Suprapubic skin (tissue), 4 donors: ENCODE results near the gene ZNF791. TPM values are rescaled to one million over a fixed set of nuclear protein-coding genes. Genes with fewer than 3 reads are reported as not detected.

Source experiments
- DNase-seq, 2 donors: peaks; one replicate each; pipeline ENCODE4 v3.0.0-alpha.2; 2019; ENCODE audit warnings: low spot score in 2 of 2
- H3K27ac ChIP-seq: fragments of 200-600 bp; sonication (generic); one replicate; pipeline ENCODE4 v1.5.1; 2019
- H3K27me3 ChIP-seq: fragments of 200-600 bp; sonication (generic); one replicate; pipeline ENCODE4 v1.5.1; 2019
- H3K36me3 ChIP-seq: fragments of 200-600 bp; sonication (generic); one replicate; pipeline ENCODE4 v1.5.1; 2019
- H3K4me1 ChIP-seq: fragments of 200-600 bp; sonication (generic); one replicate; pipeline ENCODE4 v1.5.1; 2019
- H3K4me3 ChIP-seq: fragments of 200-600 bp; sonication (generic); one replicate; pipeline ENCODE4 v1.5.1; 2019; ENCODE audit warnings: mild to moderate bottlenecking
- H3K9me3 ChIP-seq: fragments of 200-600 bp; sonication (generic); one replicate; pipeline ENCODE4 v1.5.1; 2019
- EP300 ChIP-seq: sonication (generic); formaldehyde crosslinking; IDR thresholded peaks from one replicate; pipeline ENCODE4 v1.6.1; 2017; ENCODE audit warnings: antibody characterized with exemption
- POLR2A ChIP-seq, 2 donors: fragments of 450-650 bp; IDR thresholded peaks; one replicate each; pipeline ENCODE4 v1.6.1; 2017; ENCODE audit warnings: antibody characterized with exemption in 2 of 2, mild to moderate bottlenecking in 2 of 2, moderate library complexity in 2 of 2
- POLR2AphosphoS5 ChIP-seq, 3 donors: sonication (generic); formaldehyde crosslinking; IDR thresholded peaks; one replicate each; pipeline ENCODE4 v1.6.1; 2017; ENCODE audit warnings: antibody characterized with exemption in 3 of 3
- WGBS: methylation state at CpG from one replicate; pipeline ENCODE4 v1.1.5; 2018; 5-methylcytosine and 5-hydroxymethylcytosine counted together
- total RNA-seq, 4 donors: library from RNA; depleted of rRNA; stranded (reverse); fragments of >200 nt; gene quantifications; one replicate each; pipeline ENCODE4 v1.1.0, GENCODE V29; 2016
- TF ChIP-seq, protein P1 (sequence below), 2 donors: fragments of 200-600 bp in 1 of 2; fragments of 450-650 bp in 1 of 2; sonication (generic) in 1 of 2; IDR thresholded peaks; one replicate each; pipeline ENCODE4 v1.5.1; 2016 to 2019; ENCODE audit warnings: antibody characterized with exemption in 2 of 2, mild to moderate bottlenecking in 1 of 2, moderate library complexity in 1 of 2

ZNF791 gene
- total RNA-seq, 4 donors from 2014 or later = 14.3 to 36.1 (median 17.3) TPM

DNA sequence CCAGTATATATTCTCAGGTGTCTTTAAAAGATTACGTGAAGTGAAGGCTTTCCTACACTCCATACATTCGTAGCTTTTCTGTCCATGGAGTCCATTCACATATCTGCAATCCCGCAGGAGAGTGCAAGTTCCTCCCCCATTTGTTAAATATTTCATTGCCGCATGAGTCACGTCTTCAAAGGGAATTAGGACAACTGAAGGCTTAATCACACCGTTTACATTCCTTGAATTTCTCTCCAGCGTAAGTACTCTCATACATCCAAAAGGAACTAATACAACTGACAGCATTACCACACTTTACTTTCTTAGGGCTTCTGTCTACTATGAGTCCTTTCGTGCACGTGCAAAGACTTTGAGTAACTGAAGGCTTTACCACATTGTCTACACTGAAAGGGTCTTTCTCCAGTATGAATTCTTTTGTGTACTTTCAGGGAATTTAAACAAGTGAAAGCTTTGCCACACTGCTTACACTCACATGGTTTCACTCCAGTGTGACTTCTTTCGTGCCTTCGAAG lies 30.5 kb upstream of the ZNF791 start:
- peaks cover 56% of the 10 kb centered on the region for H3K36me3 ChIP-seq
- H3K27me3 ChIP-seq = no peaks in the 10 kb centered on the region
- no peaks in the 10 kb centered on the region for H3K4me1 ChIP-seq
- DNase-seq = no peak
- H3K9me3 ChIP-seq = peaks cover 13% of the 10 kb centered on the region
- H3K4me3 ChIP-seq = no peak overlapping the region
- TF ChIP-seq POLR2A (IDR thresholded peaks at IDR 0.05) (no peak), EP300 (no peak), POLR2AphosphoS5 (IDR thresholded peaks at IDR 0.05) (no peak)
- TF ChIP-seq, protein P1, sequence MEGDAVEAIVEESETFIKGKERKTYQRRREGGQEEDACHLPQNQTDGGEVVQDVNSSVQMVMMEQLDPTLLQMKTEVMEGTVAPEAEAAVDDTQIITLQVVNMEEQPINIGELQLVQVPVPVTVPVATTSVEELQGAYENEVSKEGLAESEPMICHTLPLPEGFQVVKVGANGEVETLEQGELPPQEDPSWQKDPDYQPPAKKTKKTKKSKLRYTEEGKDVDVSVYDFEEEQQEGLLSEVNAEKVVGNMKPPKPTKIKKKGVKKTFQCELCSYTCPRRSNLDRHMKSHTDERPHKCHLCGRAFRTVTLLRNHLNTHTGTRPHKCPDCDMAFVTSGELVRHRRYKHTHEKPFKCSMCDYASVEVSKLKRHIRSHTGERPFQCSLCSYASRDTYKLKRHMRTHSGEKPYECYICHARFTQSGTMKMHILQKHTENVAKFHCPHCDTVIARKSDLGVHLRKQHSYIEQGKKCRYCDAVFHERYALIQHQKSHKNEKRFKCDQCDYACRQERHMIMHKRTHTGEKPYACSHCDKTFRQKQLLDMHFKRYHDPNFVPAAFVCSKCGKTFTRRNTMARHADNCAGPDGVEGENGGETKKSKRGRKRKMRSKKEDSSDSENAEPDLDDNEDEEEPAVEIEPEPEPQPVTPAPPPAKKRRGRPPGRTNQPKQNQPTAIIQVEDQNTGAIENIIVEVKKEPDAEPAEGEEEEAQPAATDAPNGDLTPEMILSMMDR (IDR thresholded peaks at IDR 0.05) = no peak
- 95% methylated on average over 11 of the region's 11 CpGs for WGBS
- no peak overlapping the region for H3K27ac ChIP-seq

DNA sequence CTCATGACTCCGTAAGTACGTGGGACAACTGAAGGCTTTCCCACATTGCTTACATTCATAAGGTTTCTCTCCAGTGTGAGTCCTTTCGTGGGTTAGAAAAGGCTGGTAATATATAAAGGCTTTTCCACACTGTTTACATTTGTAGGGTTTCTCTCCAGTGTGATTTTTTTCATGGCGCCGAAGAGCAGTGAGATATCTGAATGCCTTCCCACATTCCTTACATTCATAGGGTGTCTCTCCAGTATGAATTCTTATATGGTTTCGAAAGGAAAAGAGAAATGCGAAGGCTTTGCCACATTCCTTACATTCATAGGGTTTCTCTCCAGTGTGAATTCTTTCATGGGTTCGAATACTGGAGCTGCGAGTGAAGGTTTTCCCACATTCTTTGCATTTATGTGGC lies 29.6 kb upstream of the ZNF791 start:
- H3K27me3 ChIP-seq = no peaks in the 10 kb centered on the region
- no peak overlapping the region for H3K27ac ChIP-seq
- WGBS = 97% methylated on average over 9 of the region's 9 CpGs
- H3K36me3 ChIP-seq = peaks cover 56% of the 10 kb centered on the region
- H3K9me3 ChIP-seq = peaks cover 13% of the 10 kb centered on the region
- no peaks in the 10 kb centered on the region for H3K4me1 ChIP-seq
- TF ChIP-seq POLR2AphosphoS5 (IDR thresholded peaks at IDR 0.05) = no peak
- TF ChIP-seq EP300 = no peak
- TF ChIP-seq, protein P1 (IDR thresholded peaks at IDR 0.05) = no peak
- TF ChIP-seq POLR2A (IDR thresholded peaks at IDR 0.05) = no peak
- no peak overlapping the region for H3K4me3 ChIP-seq
- DNase-seq = no peak

DNA sequence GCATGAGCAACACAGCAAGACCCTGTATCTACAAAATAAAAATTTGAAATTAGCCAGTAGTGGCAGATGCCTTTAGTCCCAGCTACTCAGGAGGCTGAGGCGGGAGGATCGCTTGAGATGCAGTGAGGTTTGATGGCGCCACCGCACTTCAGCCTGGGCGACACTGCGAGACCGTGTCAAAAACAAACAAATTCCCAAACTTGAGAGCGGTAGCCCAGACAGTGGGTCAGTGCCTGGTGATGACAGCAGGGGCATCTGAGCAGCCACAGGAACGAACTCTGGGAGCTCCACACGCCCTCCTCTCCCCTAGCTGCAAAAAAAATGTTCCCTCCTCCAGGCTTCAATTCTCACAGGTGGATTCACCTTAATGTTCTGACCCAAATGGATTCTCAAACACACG lies 14.2 kb upstream of the ZNF791 start:
- Histone ChIP-seq H3K27ac (no peak overlapping the region), H3K4me1 (no peaks in the 10 kb centered on the region), H3K36me3 (peaks cover 19% of the 10 kb centered on the region), H3K9me3 (no peaks in the 10 kb centered on the region), H3K4me3 (no peak overlapping the region), H3K27me3 (no peaks in the 10 kb centered on the region)
- 92% methylated on average over 10 of the region's 11 CpGs for WGBS
- DNase-seq = no peak
- TF ChIP-seq, protein P1 (IDR thresholded peaks at IDR 0.05) = no peak
- TF ChIP-seq POLR2A (IDR thresholded peaks at IDR 0.05) (no peak), POLR2AphosphoS5 (IDR thresholded peaks at IDR 0.05) (no peak)

DNA sequence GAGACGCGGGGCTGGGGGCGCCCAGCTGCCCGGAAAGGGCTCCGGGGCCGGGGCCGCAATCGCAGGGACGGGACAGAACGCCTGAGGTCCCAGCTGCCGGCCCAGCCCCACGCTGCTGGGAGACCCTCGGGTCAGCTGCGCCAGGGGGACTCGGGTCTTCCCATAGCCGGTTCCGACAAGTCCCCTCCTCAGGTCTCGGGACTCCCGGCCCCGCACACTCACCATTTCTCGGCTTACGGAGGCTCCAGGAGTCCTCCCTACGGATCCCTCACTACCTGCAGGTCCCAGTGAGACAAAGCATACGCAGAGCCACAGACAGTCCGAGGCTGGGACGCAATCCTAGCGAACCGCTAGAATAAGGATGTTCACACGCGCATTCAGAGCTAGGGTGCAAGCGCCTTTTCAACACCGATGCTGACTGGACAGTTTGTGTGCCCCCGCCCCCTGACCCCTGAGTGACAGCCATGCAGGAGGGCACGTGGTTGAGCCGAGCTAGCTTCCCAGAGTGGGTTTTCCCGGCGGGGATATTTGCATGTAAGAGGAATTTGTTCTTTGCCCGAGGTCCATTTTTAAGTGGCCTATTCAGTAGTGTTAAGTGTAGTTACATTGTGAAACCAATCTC lies 13.7 kb upstream of the ZNF791 start:
- H3K27ac ChIP-seq = no peak overlapping the region
- H3K4me3 ChIP-seq = no peak overlapping the region
- H3K27me3 ChIP-seq = no peaks in the 10 kb centered on the region
- no peaks in the 10 kb centered on the region for H3K4me1 ChIP-seq
- DNase-seq = no peak
- WGBS = 81% methylated on average over 38 of the region's 38 CpGs
- TF ChIP-seq POLR2AphosphoS5 (IDR thresholded peaks at IDR 0.05) (no peak), EP300 (no peak)
- TF ChIP-seq, protein P1 (IDR thresholded peaks at IDR 0.05) = no peak
- H3K36me3 ChIP-seq = peaks cover 19% of the 10 kb centered on the region
- H3K9me3 ChIP-seq = no peaks in the 10 kb centered on the region

DNA sequence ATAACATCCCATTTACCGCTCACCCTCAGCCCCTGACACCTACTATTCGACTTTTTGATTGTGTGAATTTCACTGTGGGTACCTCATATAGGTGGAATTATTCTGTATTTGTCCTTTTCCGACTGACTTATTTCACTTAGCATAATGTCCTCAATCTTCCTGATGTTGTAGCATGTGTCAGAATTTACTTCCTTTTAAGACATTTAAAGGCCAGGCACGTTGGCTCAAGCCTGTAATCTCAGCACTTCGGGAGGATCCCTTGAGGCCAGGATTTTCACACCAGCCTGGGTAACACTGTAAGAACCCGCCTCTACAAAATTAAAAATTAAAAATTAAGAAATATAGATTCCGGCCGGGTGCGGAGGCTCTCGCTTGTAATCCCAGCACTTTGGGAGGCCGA lies 13.1 kb upstream of the ZNF791 start:
- H3K36me3 ChIP-seq = peaks cover 24% of the 10 kb centered on the region
- no peaks in the 10 kb centered on the region for H3K9me3 ChIP-seq
- no peak overlapping the region for H3K4me3 ChIP-seq
- 85% methylated on average over 11 of the region's 11 CpGs for WGBS
- TF ChIP-seq, protein P1 (IDR thresholded peaks at IDR 0.05) = no peak
- TF ChIP-seq POLR2A (IDR thresholded peaks at IDR 0.05) (no peak), EP300 (no peak), POLR2AphosphoS5 (IDR thresholded peaks at IDR 0.05) (no peak)
- no peaks in the 10 kb centered on the region for H3K27me3 ChIP-seq
- H3K27ac ChIP-seq = no peak overlapping the region
- no peak for DNase-seq
- H3K4me1 ChIP-seq = no peaks in the 10 kb centered on the region
